ENCODE data around the gene ST3GAL3.

DNA sequence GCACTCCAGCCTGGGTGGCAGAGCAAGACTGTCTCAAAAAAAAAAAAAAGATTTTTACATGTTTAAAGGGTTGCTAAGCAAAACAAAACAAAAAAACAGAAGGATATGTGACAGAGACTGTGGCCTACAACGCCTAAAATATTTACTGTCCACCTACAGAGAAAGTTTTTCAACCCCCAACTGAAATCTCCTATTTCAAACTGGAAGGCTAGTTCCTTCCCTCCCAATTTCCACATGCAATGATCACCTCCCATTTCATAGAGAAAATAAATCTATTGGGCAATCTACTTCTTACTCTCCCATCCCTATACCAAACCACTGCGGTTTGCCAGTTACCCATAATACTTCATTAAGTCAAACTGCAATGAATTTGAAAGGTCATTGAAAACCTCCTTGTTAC, 74.2 kb downstream of the ST3GAL3 start:
- TF ChIP-seq, protein P1, sequence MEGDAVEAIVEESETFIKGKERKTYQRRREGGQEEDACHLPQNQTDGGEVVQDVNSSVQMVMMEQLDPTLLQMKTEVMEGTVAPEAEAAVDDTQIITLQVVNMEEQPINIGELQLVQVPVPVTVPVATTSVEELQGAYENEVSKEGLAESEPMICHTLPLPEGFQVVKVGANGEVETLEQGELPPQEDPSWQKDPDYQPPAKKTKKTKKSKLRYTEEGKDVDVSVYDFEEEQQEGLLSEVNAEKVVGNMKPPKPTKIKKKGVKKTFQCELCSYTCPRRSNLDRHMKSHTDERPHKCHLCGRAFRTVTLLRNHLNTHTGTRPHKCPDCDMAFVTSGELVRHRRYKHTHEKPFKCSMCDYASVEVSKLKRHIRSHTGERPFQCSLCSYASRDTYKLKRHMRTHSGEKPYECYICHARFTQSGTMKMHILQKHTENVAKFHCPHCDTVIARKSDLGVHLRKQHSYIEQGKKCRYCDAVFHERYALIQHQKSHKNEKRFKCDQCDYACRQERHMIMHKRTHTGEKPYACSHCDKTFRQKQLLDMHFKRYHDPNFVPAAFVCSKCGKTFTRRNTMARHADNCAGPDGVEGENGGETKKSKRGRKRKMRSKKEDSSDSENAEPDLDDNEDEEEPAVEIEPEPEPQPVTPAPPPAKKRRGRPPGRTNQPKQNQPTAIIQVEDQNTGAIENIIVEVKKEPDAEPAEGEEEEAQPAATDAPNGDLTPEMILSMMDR (IDR thresholded peaks at IDR 0.05), result no peak
- no peak for TF ChIP-seq RFX5 (IDR thresholded peaks at IDR 0.05)
